Glutamatergic neuron (in vitro differentiated cells): ENCODE measurements around the gene TMCC1. TPM values are rescaled to one million over a fixed set of nuclear protein-coding genes. Genes with fewer than 3 reads are reported as not detected.

Experiments used
- DNase-seq: peaks from one replicate; pipeline ENCODE4 v3.0.0; 2022
- H3K27ac Mint-ChIP-seq: one replicate; pipeline ENCODE4 v1.8.0; 2020; ENCODE audit warnings: mild to moderate bottlenecking, mixed read lengths, inconsistent platforms; ENCODE audit not compliant: unreplicated experiment
- H3K27me3 Mint-ChIP-seq: one replicate; pipeline ENCODE4 v1.8.0; 2020; ENCODE audit warnings: mild to moderate bottlenecking, moderate library complexity, mixed read lengths, inconsistent platforms; ENCODE audit not compliant: unreplicated experiment
- H3K36me3 Mint-ChIP-seq: one replicate; pipeline ENCODE4 v1.8.0; 2020; ENCODE audit warnings: mild to moderate bottlenecking, mixed read lengths, inconsistent platforms; ENCODE audit not compliant: unreplicated experiment
- H3K4me1 Mint-ChIP-seq: one replicate; pipeline ENCODE4 v1.8.0; 2020; ENCODE audit warnings: mild to moderate bottlenecking, low read depth, mixed read lengths, inconsistent platforms; ENCODE audit not compliant: unreplicated experiment
- H3K4me3 Mint-ChIP-seq: one replicate; pipeline ENCODE4 v1.8.0; 2020; ENCODE audit warnings: mild to moderate bottlenecking, mixed read lengths, inconsistent platforms; ENCODE audit not compliant: unreplicated experiment
- H3K9me3 Mint-ChIP-seq: one replicate; pipeline ENCODE4 v1.8.0; 2020; ENCODE audit warnings: mild to moderate bottlenecking, moderate library complexity, mixed read lengths, inconsistent platforms; ENCODE audit not compliant: unreplicated experiment
- total RNA-seq: library from RNA; stranded (reverse); fragmentation: NEBNext Ultra II Directional; extraction: Animal tissue kit (Norgen Biotek cat#: 25700); gene quantifications from one replicate; pipeline ENCODE4 v1.2.1, GENCODE V29; 2021; ENCODE audit not compliant: unreplicated experiment
- TF ChIP-seq, protein P1 (sequence below): fragments of 200-600 bp; sonication (generic); IDR thresholded peaks from one replicate; pipeline ENCODE4 v1.5.0; 2021; ENCODE audit not compliant: partially characterized antibody, unreplicated experiment

The TMCC1 gene
- total RNA-seq, 1 donor from 2014 or later = 42.2 TPM

DNA sequence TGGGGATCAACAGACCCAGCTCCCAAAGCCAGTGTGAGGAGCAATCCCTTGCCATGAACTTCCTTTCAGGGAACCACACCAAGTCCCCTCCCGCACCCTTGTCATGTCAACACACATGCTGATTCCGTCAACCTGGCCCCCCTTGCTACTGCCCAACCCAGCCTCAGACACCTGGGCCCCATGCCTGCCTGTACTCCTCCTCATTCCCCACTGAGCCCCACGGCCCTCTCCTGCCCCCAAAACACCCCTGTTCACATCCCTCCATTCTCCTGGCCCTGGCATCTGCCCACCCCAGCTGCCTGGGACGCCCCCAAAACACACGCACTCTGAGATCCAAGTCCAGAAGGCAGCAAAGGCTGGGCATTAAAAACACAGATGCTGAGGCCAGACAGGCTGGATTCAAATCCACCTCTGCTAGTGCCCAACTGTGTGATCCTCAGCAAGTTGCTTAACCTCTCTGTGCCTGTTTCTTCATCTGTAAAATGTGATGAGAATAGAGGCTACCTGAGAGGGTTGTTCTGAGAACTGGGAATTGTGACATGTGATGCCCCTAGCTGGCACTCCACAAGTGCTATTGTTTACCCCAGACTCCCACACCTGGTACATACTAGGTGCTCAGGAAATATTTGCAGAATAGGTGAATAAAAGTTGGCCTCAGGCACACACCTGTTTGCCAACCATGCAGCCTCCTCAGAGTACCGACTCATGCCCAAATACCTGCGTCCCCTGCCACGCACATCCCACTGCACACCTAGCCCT is 289.3 kb downstream of the TMCC1 start:
- TF ChIP-seq, protein P1, sequence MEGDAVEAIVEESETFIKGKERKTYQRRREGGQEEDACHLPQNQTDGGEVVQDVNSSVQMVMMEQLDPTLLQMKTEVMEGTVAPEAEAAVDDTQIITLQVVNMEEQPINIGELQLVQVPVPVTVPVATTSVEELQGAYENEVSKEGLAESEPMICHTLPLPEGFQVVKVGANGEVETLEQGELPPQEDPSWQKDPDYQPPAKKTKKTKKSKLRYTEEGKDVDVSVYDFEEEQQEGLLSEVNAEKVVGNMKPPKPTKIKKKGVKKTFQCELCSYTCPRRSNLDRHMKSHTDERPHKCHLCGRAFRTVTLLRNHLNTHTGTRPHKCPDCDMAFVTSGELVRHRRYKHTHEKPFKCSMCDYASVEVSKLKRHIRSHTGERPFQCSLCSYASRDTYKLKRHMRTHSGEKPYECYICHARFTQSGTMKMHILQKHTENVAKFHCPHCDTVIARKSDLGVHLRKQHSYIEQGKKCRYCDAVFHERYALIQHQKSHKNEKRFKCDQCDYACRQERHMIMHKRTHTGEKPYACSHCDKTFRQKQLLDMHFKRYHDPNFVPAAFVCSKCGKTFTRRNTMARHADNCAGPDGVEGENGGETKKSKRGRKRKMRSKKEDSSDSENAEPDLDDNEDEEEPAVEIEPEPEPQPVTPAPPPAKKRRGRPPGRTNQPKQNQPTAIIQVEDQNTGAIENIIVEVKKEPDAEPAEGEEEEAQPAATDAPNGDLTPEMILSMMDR = no peak

DNA sequence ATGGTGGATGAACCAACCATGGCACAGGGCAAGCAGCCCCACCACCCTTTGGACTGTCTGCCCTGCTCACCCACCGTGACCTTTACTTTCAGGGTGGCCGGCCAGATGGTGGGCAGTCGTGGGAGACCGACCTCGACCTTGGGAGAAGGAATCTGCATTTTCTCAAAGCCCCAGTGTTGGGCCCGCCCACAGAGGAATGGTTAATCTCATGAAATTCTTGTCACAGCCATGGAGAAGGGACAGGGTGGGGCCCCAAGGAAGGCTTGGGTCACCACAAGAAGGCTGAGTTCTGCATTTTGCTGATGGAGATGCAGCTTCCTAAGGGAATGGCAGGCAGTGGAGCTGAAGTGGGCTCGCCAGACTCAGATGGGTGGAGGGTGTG is 290.0 kb downstream of the TMCC1 start:
- no peak for DNase-seq
- Mint-ChIP-seq H3K9me3 (peaks cover 6% of the 10 kb centered on the region), H3K4me3 (peak overlapping the region; percentile 72), H3K36me3 (no peaks in the 10 kb centered on the region), H3K27ac (no peak overlapping the region), H3K4me1 (peaks cover 18% of the 10 kb centered on the region), H3K27me3 (peaks cover 13% of the 10 kb centered on the region)
- TF ChIP-seq, protein P1 = no peak

More for the DNA sequence above, 289.3 kb downstream of the TMCC1 start:
- DNase-seq = no peak
- Mint-ChIP-seq H3K4me1 (peaks cover 18% of the 10 kb centered on the region), H3K4me3 (peak overlapping the region; percentile 72), H3K27me3 (peaks cover 14% of the 10 kb centered on the region), H3K36me3 (no peaks in the 10 kb centered on the region), H3K9me3 (peaks cover 9% of the 10 kb centered on the region), H3K27ac (peak overlapping the region; percentile 38)

- Mint-ChIP-seq H3K36me3 (no peaks in the 10 kb centered on the region), H3K9me3 (peaks cover 4% of the 10 kb centered on the region), H3K27ac (peak overlapping the region; percentile 11), H3K27me3 (peaks cover 13% of the 10 kb centered on the region), H3K4me1 (peaks cover 21% of the 10 kb centered on the region), H3K4me3 (peak overlapping the region; percentile 25)
- DNase-seq = no peak
- TF ChIP-seq, protein P1 = no peak
These were observed 290.6 kb downstream of the TMCC1 start for GRCh38 chr3:129602730-129603560.

- no peak for DNase-seq
- peak overlapping the region; percentile 60 for H3K4me3 Mint-ChIP-seq
- H3K4me1 Mint-ChIP-seq = peaks cover 22% of the 10 kb centered on the region
These were observed 291.2 kb downstream of the TMCC1 start for GRCh38 chr3:129602309-129602708.

More at GRCh38 chr3:129602309-129602708, 291.2 kb downstream of the TMCC1 start:
- H3K36me3 Mint-ChIP-seq = no peaks in the 10 kb centered on the region
- peaks cover 4% of the 10 kb centered on the region for H3K9me3 Mint-ChIP-seq
- H3K27ac Mint-ChIP-seq = peak overlapping the region; percentile 11
- TF ChIP-seq, protein P1 = no peak
- H3K27me3 Mint-ChIP-seq = peaks cover 13% of the 10 kb centered on the region
